ENCODE measurements around the gene SLC6A8. TPM values are rescaled to one million over a fixed set of nuclear protein-coding genes. Genes with fewer than 3 reads are reported as not detected.

The SLC6A8 gene
- total RNA-seq, 2 experiments from 2014 or later: 0.42 to 0.71 TPM

DNA sequence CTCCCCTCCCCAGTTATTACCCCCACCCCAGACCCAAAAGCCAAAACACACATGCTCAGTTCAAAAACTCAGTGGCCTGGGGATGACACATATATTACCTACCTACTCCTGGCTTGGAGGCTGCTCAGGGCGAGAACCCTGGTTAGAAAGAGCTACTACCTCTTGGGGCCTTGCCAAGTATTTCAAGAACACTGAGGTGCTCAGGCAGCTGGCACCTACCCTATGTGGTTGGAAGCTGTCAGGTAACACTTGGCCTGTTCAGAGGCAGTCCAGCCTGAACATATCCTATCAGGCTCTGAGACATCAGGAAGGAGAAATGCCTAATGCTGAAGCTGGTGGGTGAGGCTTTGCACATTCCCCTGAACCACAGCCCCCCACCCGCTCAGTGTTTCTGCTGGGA, 31.5 kb downstream of the SLC6A8 start:
- TF ChIP-seq, protein P1, sequence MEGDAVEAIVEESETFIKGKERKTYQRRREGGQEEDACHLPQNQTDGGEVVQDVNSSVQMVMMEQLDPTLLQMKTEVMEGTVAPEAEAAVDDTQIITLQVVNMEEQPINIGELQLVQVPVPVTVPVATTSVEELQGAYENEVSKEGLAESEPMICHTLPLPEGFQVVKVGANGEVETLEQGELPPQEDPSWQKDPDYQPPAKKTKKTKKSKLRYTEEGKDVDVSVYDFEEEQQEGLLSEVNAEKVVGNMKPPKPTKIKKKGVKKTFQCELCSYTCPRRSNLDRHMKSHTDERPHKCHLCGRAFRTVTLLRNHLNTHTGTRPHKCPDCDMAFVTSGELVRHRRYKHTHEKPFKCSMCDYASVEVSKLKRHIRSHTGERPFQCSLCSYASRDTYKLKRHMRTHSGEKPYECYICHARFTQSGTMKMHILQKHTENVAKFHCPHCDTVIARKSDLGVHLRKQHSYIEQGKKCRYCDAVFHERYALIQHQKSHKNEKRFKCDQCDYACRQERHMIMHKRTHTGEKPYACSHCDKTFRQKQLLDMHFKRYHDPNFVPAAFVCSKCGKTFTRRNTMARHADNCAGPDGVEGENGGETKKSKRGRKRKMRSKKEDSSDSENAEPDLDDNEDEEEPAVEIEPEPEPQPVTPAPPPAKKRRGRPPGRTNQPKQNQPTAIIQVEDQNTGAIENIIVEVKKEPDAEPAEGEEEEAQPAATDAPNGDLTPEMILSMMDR (IDR thresholded peaks at IDR 0.05): no peak
- H3K4me1 ChIP-seq (ENCODE audit: insufficient read depth, low read length): peaks cover 26% of the 10 kb centered on the region
- no peak for ATAC-seq (ENCODE audit: poor library complexity)
- H3K27me3 Mint-ChIP-seq: no peaks in the 10 kb centered on the region
- ChIA-PET POLR2A (no interaction called here), CTCF (no interaction called here)
- no peaks in the 10 kb centered on the region for H3K27me3 ChIP-seq (ENCODE audit: control insufficient read depth in 1 of 2, insufficient read depth in 2 of 2, low read length in 2 of 2)
- H3K4me3 ChIP-seq (ENCODE audit: low read length): no peak overlapping the region
- no peak for DNase-seq
- H3K27ac ChIP-seq (ENCODE audit: low read depth in 1 of 2, low read length in 2 of 2): no peak overlapping the region
- intact Hi-C loops (cut with DNase I, micrococcal nuclease): no loop called here
- peaks cover 44% of the 10 kb centered on the region for H3K36me3 ChIP-seq (ENCODE audit: insufficient read depth, low read length)
- peaks cover 52% of the 10 kb centered on the region for H3K36me3 Mint-ChIP-seq (ENCODE audit: low read depth)
- H3K4me1 Mint-ChIP-seq (ENCODE audit: low read depth): peaks cover 20% of the 10 kb centered on the region
- no peaks in the 10 kb centered on the region for H3K9me3 Mint-ChIP-seq
- H3K9me3 ChIP-seq (ENCODE audit: control insufficient read depth in 1 of 2, insufficient read depth in 1 of 2, low read length in 2 of 2): no peaks in the 10 kb centered on the region
- no peak overlapping the region for H3K4me3 Mint-ChIP-seq
- H3K27ac Mint-ChIP-seq: no peak overlapping the region

DNA sequence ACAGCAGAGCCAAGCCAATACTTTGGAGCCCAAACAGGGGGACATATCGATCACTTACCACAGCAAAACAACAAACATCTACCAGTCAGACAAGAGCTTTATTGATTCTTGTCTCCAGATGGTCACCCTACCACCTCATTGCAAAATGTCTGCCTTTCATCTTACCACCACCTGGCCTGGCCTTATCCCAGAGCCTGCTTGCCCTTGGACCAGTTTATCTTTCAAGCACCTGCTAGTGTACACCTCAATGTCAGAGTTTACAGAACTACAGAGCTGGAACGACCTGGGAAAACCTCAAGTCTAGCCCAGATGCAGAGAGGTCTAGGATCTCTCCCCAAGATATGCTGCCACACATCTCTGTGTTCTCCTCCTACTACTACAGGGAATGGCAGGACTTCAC, 32.0 kb downstream of the SLC6A8 start:
- Histone ChIP-seq H3K36me3 (ENCODE audit: insufficient read depth, low read length) (peaks cover 40% of the 10 kb centered on the region), H3K9me3 (ENCODE audit: control insufficient read depth in 1 of 2, insufficient read depth in 1 of 2, low read length in 2 of 2) (no peaks in the 10 kb centered on the region), H3K27ac (ENCODE audit: low read depth in 1 of 2, low read length in 2 of 2) (no peak overlapping the region), H3K4me1 (ENCODE audit: insufficient read depth, low read length) (peaks cover 26% of the 10 kb centered on the region), H3K4me3 (ENCODE audit: low read length) (no peak overlapping the region), H3K27me3 (ENCODE audit: control insufficient read depth in 1 of 2, insufficient read depth in 2 of 2, low read length in 2 of 2) (no peaks in the 10 kb centered on the region)
- TF ChIP-seq, protein P1 (IDR thresholded peaks at IDR 0.05): no peak
- ChIA-PET CTCF (no interaction called here), POLR2A (no interaction called here)
- no peaks in the 10 kb centered on the region for H3K9me3 Mint-ChIP-seq
- H3K27ac Mint-ChIP-seq: no peak overlapping the region
- H3K36me3 Mint-ChIP-seq (ENCODE audit: low read depth): peaks cover 47% of the 10 kb centered on the region
- intact Hi-C loops (cut with DNase I, micrococcal nuclease): loop anchor here in 1 of 2 experiments (5.0 kb wide), 1 partner anchor 117 kb away; no protein-coding TSS in a partner anchor
- ATAC-seq (ENCODE audit: poor library complexity) (no peak), DNase-seq (no peak)
- no peaks in the 10 kb centered on the region for H3K27me3 Mint-ChIP-seq
- H3K4me1 Mint-ChIP-seq (ENCODE audit: low read depth): peaks cover 20% of the 10 kb centered on the region
- no peak overlapping the region for H3K4me3 Mint-ChIP-seq

DNA sequence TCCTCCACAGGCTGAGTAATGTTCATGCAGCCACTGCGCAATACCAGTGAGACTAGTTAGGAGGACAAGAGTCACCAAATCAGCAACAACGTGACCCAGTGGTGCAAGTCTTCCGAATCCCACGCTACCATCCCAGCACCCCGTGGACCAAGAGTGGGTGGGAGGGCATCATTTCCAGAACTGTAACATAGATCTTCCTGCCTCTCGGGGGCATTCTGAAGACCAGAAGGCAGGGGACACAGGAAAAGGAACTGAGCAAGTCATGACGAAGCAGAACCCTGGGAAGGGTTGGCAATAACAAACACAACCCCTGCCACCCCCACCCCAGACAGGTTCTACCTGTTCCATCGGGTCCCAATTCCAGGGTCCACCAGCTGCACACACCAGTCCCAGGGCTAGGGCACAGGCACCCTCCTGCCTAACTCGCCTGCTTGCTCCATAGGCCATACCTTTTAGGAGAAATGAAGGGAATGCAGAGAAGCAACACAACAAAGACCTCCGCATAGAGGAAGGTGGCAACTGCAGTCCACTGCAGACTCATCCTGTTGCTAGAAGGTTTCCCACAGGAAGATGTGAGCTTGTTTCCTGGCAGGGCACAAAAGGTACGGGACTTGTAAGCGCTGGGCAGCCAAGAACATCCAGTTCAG, 35.1 kb downstream of the SLC6A8 start:
- DNase-seq: peak in 2 of 14 experiments; percentile 13 to 32
- Histone ChIP-seq H3K4me3 (ENCODE audit: low read length) (peak overlapping the region; percentile 68), H3K27ac (ENCODE audit: low read depth in 1 of 2, low read length in 2 of 2) (peak overlapping the region; percentile 39 to 44), H3K9me3 (ENCODE audit: control insufficient read depth in 1 of 2, insufficient read depth in 1 of 2, low read length in 2 of 2) (no peaks in the 10 kb centered on the region), H3K4me1 (ENCODE audit: insufficient read depth, low read length) (peaks cover 57% of the 10 kb centered on the region), H3K36me3 (ENCODE audit: insufficient read depth, low read length) (peaks cover 28% of the 10 kb centered on the region), H3K27me3 (ENCODE audit: control insufficient read depth in 1 of 2, insufficient read depth in 2 of 2, low read length in 2 of 2) (no peaks in the 10 kb centered on the region)
- CTCF ChIA-PET: no interaction called here
- H3K36me3 Mint-ChIP-seq (ENCODE audit: low read depth): peaks cover 32% of the 10 kb centered on the region
- no peaks in the 10 kb centered on the region for H3K27me3 Mint-ChIP-seq
- intact Hi-C loops (cut with DNase I, micrococcal nuclease): loop anchor here in 1 of 2 experiments (5.0 kb wide), 1 partner anchor 121 kb away; no protein-coding TSS in a partner anchor
- H3K9me3 Mint-ChIP-seq: no peaks in the 10 kb centered on the region
- ATAC-seq (ENCODE audit: poor library complexity): no peak
- H3K4me1 Mint-ChIP-seq (ENCODE audit: low read depth): peaks cover 32% of the 10 kb centered on the region
- TF ChIP-seq, protein P1 (IDR thresholded peaks at IDR 0.05): no peak
- POLR2A ChIA-PET: no interaction called here
- peak overlapping the region; percentile 91 for H3K4me3 Mint-ChIP-seq
- peak overlapping the region; percentile 84 for H3K27ac Mint-ChIP-seq
